HG03175 (cell line): ENCODE measurements around the gene LMX1B.
"Not testable (repeated sequence)": the region's sequence is repeated elsewhere in the genome, so short reads cannot be mapped to it uniquely, and the experiment has no call there.

Experiments used
- ATAC-seq: cut with Tn5 transposase; IDR thresholded peaks from one replicate; pipeline ENCODE4 v1.9.1; 2021; ENCODE audit warnings: mild to moderate bottlenecking, moderate library complexity; ENCODE audit not compliant: unreplicated experiment

The LMX1B gene

GRCh38 chr9:126613651-126614050 is at the start of gene LMX1B:
LMX1B (plus strand) TSS chr9:126613928; CDS start chr9:126614450, 522 bp downstream.
- ATAC-seq = no peak

GRCh38 chr9:126564128-126564527 is 49.6 kb upstream of the LMX1B start:
- no peak for ATAC-seq

- no peak for ATAC-seq
Observed at GRCh38 chr9:126564716-126565115, 49.0 kb upstream of the LMX1B start.

- ATAC-seq = no peak
Observed at GRCh38 chr9:126565336-126566128, 48.2 kb upstream of the LMX1B start.

DNA sequence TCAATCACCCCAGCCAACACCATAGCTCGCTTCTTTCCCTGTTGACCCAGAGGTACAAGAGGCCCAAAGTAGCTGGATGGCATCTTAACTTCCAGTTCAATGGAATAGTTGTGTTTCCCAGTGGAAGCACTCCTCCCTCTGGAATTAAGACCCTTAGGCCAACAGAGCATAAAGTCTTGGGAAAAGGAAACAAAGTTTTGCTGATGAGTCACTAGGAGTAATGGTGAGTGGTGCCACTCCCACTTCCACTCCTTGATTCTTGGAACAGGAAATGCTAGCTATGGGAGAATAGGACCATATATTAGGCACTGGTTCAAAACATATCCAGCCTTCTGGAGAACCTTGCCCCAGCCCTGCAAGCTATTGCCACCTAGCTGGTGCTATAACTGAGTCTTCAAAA is 44.7 kb upstream of the LMX1B start:
- ATAC-seq = no peak

- ATAC-seq = no peak
Observed at GRCh38 chr9:126578029-126578428, 35.7 kb upstream of the LMX1B start.

DNA sequence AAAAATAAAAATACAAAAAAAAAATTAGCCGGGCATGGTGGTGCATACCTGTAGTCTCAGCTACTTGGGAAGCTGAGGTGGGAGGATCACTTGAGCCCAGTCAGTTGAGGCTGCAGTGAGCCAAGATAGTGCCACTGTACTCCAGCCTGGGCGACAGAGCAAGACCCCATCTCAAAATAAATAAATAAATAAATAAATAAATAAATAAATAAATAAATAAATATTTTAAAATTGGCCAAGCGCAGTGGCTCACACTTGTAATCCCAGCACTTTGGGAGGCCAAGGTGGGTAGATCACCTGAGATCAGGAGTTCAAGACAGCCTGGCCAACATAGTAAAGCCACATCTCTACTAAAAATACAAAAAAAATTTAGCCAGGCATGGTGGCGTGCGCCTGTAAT is 33.4 kb upstream of the LMX1B start:
- not testable (repeated sequence) for ATAC-seq

DNA sequence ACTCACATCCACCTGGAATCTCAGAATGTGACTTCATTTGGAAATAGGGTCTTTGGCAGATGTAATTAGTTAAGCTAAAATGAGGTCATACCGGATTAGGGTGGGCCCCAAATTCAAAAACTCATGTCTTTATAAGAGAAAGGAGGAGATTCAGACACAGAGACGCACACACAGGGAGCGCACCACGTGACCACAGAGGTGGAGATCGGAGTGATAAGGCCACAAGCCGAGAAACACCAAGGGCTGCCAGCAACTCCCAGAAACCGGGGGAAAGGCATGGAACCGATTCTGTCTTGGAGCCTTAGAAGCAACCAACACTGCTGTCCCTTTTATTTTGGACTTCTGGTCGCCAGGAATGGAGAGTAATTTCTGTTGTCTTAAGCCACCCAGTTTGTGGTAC is 31.8 kb upstream of the LMX1B start:
- ATAC-seq = no peak

GRCh38 chr9:126582427-126582826 is 31.3 kb upstream of the LMX1B start:
- no peak for ATAC-seq

- no peak for ATAC-seq
Observed at GRCh38 chr9:126583144-126583760, 30.5 kb upstream of the LMX1B start.

DNA sequence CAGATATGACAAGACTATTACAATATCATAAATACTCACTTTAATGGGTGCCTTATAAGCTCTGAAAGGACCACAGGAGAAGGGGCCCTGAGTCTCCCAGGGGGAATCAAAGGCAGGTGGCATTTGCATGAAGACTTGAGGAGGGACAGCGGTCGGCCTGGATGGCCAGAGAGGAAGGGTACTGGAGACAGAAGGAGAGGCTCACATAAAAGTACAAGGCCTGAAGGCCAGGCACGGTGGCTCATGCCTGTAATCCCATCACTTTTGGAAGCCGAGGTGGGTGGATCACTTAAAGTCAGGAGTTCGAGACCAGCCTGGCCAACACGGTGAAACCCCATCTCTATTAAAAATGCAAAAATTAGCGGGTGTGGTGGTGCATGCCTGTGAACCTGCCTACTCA is 29.1 kb upstream of the LMX1B start:
- ATAC-seq = no peak

- ATAC-seq = no peak
Observed at GRCh38 chr9:126586236-126586635, 27.5 kb upstream of the LMX1B start.

- no peak for ATAC-seq
Observed at GRCh38 chr9:126587187-126588185, 26.2 kb upstream of the LMX1B start.

- no peak for ATAC-seq
Observed at GRCh38 chr9:126588491-126589168, 25.1 kb upstream of the LMX1B start.

GRCh38 chr9:126589349-126589748 is 24.4 kb upstream of the LMX1B start:
- ATAC-seq = no peak

GRCh38 chr9:126591083-126591482 is 22.6 kb upstream of the LMX1B start:
- ATAC-seq = no peak

DNA sequence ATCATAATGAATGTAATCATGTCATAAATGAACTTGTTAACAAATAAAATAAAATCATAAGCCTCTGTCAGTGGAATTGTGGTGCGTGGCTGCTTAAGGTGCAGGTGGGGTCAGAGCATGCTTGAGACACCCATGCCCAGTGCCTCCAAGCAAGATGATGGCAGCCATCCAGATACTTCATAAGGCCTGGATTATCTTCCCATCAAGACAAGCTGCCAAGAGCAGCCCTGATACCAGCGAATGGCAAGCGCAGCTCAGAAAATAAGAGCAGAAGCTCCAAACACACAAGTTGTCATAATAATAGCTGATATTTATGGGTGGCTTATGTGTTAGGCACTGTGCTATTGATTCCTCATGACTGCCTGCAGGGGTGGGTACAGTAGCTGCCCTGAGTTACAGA is 21.8 kb upstream of the LMX1B start:
- no peak for ATAC-seq

DNA sequence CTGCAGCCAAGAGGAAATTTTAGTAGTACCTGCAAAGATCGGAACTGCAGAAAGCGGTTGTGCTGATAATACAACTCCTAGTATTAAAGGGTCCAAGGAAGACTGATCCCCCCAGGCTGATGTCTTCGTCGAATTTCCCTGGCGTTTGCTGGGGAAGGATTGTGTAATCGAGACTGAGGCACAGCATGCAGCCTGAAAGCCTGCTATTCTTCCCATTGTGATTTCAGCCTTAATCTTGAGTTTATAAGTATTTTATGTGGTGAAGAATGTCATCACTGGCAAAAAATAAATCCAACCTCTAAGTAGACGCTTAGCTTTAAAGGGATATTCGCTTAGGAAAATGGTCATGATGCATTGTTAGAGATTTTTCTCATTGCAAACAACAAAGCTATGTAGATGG is 21.3 kb upstream of the LMX1B start:
- ATAC-seq = no peak

DNA sequence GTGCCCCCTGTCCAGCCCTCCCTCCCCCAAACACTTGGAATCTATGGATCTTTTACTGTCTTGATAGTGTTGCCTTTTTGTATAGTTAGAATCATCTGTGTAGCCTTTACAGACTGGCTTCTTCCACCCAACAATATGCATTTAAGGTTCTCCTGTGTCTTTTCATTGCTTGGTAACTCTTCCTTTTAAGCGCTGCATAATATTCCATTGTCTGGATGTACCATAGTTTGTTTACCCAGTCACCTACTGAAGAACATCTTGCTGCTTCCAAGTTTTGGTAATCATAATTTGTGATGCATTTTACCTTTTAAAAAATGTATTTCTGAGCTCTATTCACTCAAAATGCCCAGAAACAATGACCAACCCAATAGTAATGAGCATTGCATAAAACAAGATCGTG is 17.7 kb upstream of the LMX1B start:
- no peak for ATAC-seq

GRCh38 chr9:126599047-126599650 is 14.6 kb upstream of the LMX1B start:
- ATAC-seq = no peak
